Gastrocnemius medialis (tissue), 4 donors: Measurements from ENCODE around the gene DPP10. TPM values are rescaled to one million over a fixed set of nuclear protein-coding genes. Genes with fewer than 3 reads are reported as not detected.

ENCODE experiments used
- ATAC-seq, 2 donors: fragments of 150-250 bp; one replicate each; pipeline ENCODE4 v1.9.1; 2016
- DNase-seq, 2 donors: peaks; one replicate each; pipeline ENCODE4 v3.0.0-alpha.2; 2019
- H3K27ac ChIP-seq, 4 donors: fragments of 200-600 bp; sonication (generic); 1 replicate in 1 of 4; 2 replicates in 3 of 4; pipeline ENCODE4 v1.5.1; 2016 to 2018; ENCODE audit warnings: mild to moderate bottlenecking in 2 of 4, moderate library complexity in 1 of 4
- H3K27me3 ChIP-seq, 3 donors: fragments of 200-600 bp; sonication (generic) in 2 of 3; 1 replicate in 1 of 3; 2 replicates in 2 of 3; pipeline versions ENCODE4 v1.5.1 to v1.6.0; 2016 to 2019; ENCODE audit warnings: mild to moderate bottlenecking in 1 of 3, moderate library complexity in 1 of 3
- H3K36me3 ChIP-seq, 2 donors: fragments of 200-600 bp; sonication (generic) in 1 of 2; one replicate each; pipeline ENCODE4 v1.5.1; 2017 to 2018
- H3K4me1 ChIP-seq, 2 donors: fragments of 200-600 bp; sonication (generic) in 1 of 2; one replicate each; pipeline ENCODE4 v1.5.1; 2016 to 2017; ENCODE audit warnings: mild to moderate bottlenecking in 2 of 2
- H3K4me3 ChIP-seq, 4 donors: fragments of 200-600 bp; sonication (generic) in 3 of 4; 1 replicate in 1 of 4; 2 replicates in 3 of 4; pipeline ENCODE4 v1.5.1; 2016 to 2019; ENCODE audit warnings: mild to moderate bottlenecking in 2 of 4
- H3K9me3 ChIP-seq, 3 donors: fragments of 200-600 bp; sonication (generic) in 2 of 3; 1 replicate in 1 of 3; 2 replicates in 2 of 3; pipeline ENCODE4 v1.5.1; 2016 to 2019
- CTCF ChIP-seq, 5 experiments: fragments of 450-650 bp in 3 of 5; fragments of 200-600 bp in 2 of 5; sonication (generic) in 2 of 5; IDR thresholded peaks in 4 of 5; conservative IDR thresholded peaks in 1 of 5; 1 replicate in 4 of 5; 2 replicates in 1 of 5; pipeline ENCODE4 v1.5.1; 2016 to 2019; ENCODE audit warnings: antibody characterized with exemption in 5 of 5, mild to moderate bottlenecking in 3 of 5, moderate library complexity in 3 of 5
- POLR2A ChIP-seq, 2 donors: fragments of 450-650 bp; IDR thresholded peaks; one replicate each; pipeline ENCODE4 v1.6.1; 2017; ENCODE audit warnings: antibody characterized with exemption in 2 of 2, mild to moderate bottlenecking in 2 of 2, moderate library complexity in 2 of 2
- in situ Hi-C, 4 donors: fragments of 200-750 bp; cut with MboI; loops; one replicate each; pipeline versions ENCODE4 v1.15.0 to v1.8.0; 2017; ENCODE audit warnings: low sequenced_read_pairs in 4 of 4
- intact Hi-C: fragments of 100-400 bp; cut with DNase I; formaldehyde crosslinking; loops from one replicate; pipeline ENCODE4 v1.15.1; 2023; ENCODE audit warnings: low total_unique reads
- total RNA-seq, 4 donors: library from RNA; depleted of rRNA; stranded (reverse); fragments of >200 nt; gene quantifications; one replicate each; pipeline versions ENCODE4 v1.1.0 to v1.2.3, GENCODE V29; 2016

The DPP10 gene
- total RNA-seq, 4 donors from 2014 or later, result not detected

- H3K4me1 ChIP-seq, result no peaks in the 10 kb centered on the region
- H3K27ac ChIP-seq, result no peak overlapping the region
- in situ Hi-C loops, result no loop called here
- intact Hi-C loops, result no loop called here
- H3K4me3 ChIP-seq, result no peak overlapping the region
- no peak for ATAC-seq
- H3K9me3 ChIP-seq, result no peaks in the 10 kb centered on the region
- H3K36me3 ChIP-seq, result no peaks in the 10 kb centered on the region
- DNase-seq, result no peak
- no peaks in the 10 kb centered on the region for H3K27me3 ChIP-seq
- TF ChIP-seq POLR2A (IDR thresholded peaks at IDR 0.05) (no peak), CTCF (IDR thresholded peaks at IDR 0.05 in 4 of 5, conservative IDR thresholded peaks at IDR 0.05 in 1 of 5) (no peak)
Measured at GRCh38 chr2:114580691-114581090, 138.2 kb downstream of the DPP10 start.

- ATAC-seq (no peak), DNase-seq (no peak)
- intact Hi-C loops, result no loop called here
- Histone ChIP-seq H3K4me1 (no peaks in the 10 kb centered on the region), H3K4me3 (no peak overlapping the region), H3K36me3 (no peaks in the 10 kb centered on the region), H3K9me3 (no peaks in the 10 kb centered on the region), H3K27ac (no peak overlapping the region), H3K27me3 (no peaks in the 10 kb centered on the region)
- TF ChIP-seq CTCF (IDR thresholded peaks at IDR 0.05 in 4 of 5, conservative IDR thresholded peaks at IDR 0.05 in 1 of 5) (no peak), POLR2A (IDR thresholded peaks at IDR 0.05) (no peak)
- in situ Hi-C loops, result no loop called here
Measured at GRCh38 chr2:114598329-114598728, 155.9 kb downstream of the DPP10 start.

GRCh38 chr2:114609203-114609602 lies 166.8 kb downstream of the DPP10 start:
- intact Hi-C loops, result no loop called here
- in situ Hi-C loops, result no loop called here
- Histone ChIP-seq H3K27ac (no peak overlapping the region), H3K4me1 (no peaks in the 10 kb centered on the region), H3K4me3 (no peak overlapping the region), H3K27me3 (no peaks in the 10 kb centered on the region), H3K9me3 (no peaks in the 10 kb centered on the region), H3K36me3 (no peaks in the 10 kb centered on the region)
- DNase-seq (no peak), ATAC-seq (no peak)
- no peak for TF ChIP-seq POLR2A (IDR thresholded peaks at IDR 0.05)

GRCh38 chr2:114609801-114610200 lies 167.4 kb downstream of the DPP10 start:
- H3K36me3 ChIP-seq, result no peaks in the 10 kb centered on the region
- intact Hi-C loops, result no loop called here
- ATAC-seq (no peak), DNase-seq (no peak)
- no peak overlapping the region for H3K27ac ChIP-seq
- in situ Hi-C loops, result no loop called here
- H3K4me1 ChIP-seq, result no peaks in the 10 kb centered on the region
- TF ChIP-seq CTCF (IDR thresholded peaks at IDR 0.05 in 4 of 5, conservative IDR thresholded peaks at IDR 0.05 in 1 of 5), result no peak
- no peak for TF ChIP-seq POLR2A (IDR thresholded peaks at IDR 0.05)
- no peaks in the 10 kb centered on the region for H3K27me3 ChIP-seq
- H3K4me3 ChIP-seq, result no peak overlapping the region
- H3K9me3 ChIP-seq, result no peaks in the 10 kb centered on the region

- Histone ChIP-seq H3K36me3 (no peaks in the 10 kb centered on the region), H3K27ac (no peak overlapping the region)
- intact Hi-C loops, result no loop called here
Measured at GRCh38 chr2:114610677-114611076, 168.2 kb downstream of the DPP10 start.

More at GRCh38 chr2:114610677-114611076, 168.2 kb downstream of the DPP10 start:
- Histone ChIP-seq H3K9me3 (no peaks in the 10 kb centered on the region), H3K4me1 (no peaks in the 10 kb centered on the region), H3K4me3 (no peak overlapping the region), H3K27me3 (no peaks in the 10 kb centered on the region)
- in situ Hi-C loops, result no loop called here
- TF ChIP-seq CTCF (IDR thresholded peaks at IDR 0.05 in 4 of 5, conservative IDR thresholded peaks at IDR 0.05 in 1 of 5) (no peak), POLR2A (IDR thresholded peaks at IDR 0.05) (no peak)
- DNase-seq (no peak), ATAC-seq (no peak)
